Measurements from ENCODE around the gene BCKDK. TPM values are rescaled to one million over a fixed set of nuclear protein-coding genes. Genes with fewer than 3 reads are reported as not detected.

The BCKDK gene
- total and polyA plus RNA-seq, 12 donors: 27.0 to 181 (median 80.1) TPM

DNA sequence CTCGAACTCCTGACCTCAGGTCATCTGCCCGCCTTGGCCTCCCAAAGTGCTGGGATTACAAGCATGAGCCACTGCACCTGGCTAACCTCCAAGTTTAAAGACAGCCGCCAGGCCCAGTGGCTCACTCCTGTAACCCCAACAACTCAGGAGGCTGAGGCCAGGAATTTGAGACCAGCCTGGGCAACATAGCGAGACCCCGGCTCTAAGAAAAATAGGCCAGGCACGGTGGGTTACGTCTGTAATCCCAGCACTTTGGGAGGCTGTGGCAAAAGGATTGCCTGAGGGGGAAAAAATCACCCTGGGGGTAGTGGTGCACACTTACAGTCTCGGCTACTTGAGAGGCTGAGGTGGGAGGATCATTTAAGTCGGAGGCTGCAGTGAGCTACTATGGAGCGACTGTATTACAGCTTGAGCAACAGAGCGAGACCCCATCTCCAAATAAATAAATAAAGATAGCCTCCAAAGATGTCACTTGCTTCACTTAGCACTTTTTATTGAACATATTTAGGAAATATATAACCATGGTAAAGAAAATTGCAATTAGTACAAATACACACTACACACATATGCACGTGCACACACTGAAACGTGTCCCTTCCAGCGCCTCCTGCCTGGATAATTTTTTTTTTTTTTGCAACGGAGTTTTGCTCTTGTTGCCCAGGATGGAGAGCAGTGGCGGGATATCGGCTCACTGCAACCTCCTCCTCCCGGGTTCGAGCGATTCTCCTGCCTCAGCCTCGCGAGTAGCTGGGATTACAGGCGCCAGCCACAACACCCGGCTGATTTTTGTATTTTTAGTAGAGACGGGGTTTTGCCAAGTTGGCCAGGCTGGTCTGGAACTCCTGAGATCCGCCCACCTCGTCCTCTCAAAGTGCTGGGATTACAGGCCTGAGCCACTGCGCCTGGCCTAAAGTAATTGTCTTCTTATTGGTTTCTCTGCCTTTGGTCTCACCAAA lies 1.4 kb upstream of the BCKDK start:
- peak in 2 of 7 donors; percentile 13 to 19 for DNase-seq
- intact Hi-C loops (cut with DNase I): loop anchor here in 1 of 2 donors (5.0 kb wide), 1 partner anchor 71 kb away; no protein-coding TSS in a partner anchor
- H3K4me3 ChIP-seq: no peak overlapping the region
- H3K27me3 ChIP-seq: no peaks in the 10 kb centered on the region
- no peaks in the 10 kb centered on the region for H3K9me3 ChIP-seq (replicated peaks in 1 of 3)
- TF ChIP-seq CTCF (IDR thresholded peaks at IDR 0.05) (no peak), POLR2A (IDR thresholded peaks at IDR 0.05) (no peak)
- H3K36me3 ChIP-seq (replicated peaks in 1 of 2): peaks cover 0 to 26% of the 10 kb centered on the region in 2 donors
- peak overlapping the region in 1 of 5 donors; percentile 71 for H3K27ac ChIP-seq
- peaks cover 11 to 22% of the 10 kb centered on the region in 2 donors for H3K4me1 ChIP-seq (replicated peaks in 1 of 2)
- WGBS, 4 donors: 91 to 96% (median 93%) methylated on average over 27 to 28 of the region's 28 CpGs

GRCh38 chr16:31107465-31107867 lies 720 bp upstream of the BCKDK start:
- TF ChIP-seq POLR2A (IDR thresholded peaks at IDR 0.05): no peak
- Histone ChIP-seq H3K27me3 (no peaks in the 10 kb centered on the region), H3K9me3 (replicated peaks in 1 of 3) (no peaks in the 10 kb centered on the region), H3K36me3 (replicated peaks in 1 of 2) (peaks cover 0 to 33% of the 10 kb centered on the region in 2 donors), H3K4me1 (replicated peaks in 1 of 2) (peaks cover 17 to 28% of the 10 kb centered on the region in 2 donors), H3K27ac (peak overlapping the region in 1 of 5 donors; percentile 87), H3K4me3 (no peak overlapping the region)
- no peak for DNase-seq
- WGBS, 4 donors: 92 to 93% (median 92%) methylated on average over 6 of the region's 6 CpGs
- intact Hi-C loops (cut with DNase I): loop anchor here in 1 of 2 donors (5.0 kb wide), 1 partner anchor 70 kb away; no protein-coding TSS in a partner anchor

DNA sequence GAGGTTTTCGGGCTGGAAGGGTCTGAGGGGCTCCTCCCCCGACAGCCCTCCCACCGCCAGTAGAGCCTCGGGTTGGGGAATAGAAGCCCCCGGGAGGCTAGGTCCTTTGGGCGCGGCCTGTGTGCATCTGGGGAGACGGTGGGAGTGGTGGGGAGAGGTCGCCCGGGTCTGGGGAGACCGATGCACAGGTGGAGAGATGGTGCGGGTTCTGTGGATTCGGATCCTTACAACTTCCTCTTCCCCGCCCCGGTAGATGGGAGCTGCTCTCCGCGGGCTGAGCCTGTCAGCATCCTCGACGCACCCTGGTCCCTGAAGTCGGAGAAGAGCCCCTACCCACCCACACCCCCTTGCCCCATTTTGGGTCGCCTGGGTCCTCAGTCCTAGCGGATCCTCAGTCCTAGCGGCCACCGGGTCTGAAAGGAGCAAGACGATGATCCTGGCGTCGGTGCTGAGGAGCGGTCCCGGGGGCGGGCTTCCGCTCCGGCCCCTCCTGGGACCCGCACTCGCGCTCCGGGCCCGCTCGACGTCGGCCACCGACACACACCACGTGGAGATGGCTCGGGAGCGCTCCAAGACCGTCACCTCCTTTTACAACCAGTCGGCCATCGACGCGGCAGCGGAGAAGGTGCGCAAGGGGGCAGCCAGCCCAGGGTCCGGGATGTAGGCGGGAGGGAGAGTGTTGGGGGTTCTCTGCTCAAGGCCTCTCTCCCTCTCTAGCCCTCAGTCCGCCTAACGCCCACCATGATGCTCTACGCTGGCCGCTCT lies 790 bp downstream of the BCKDK start:
- Histone ChIP-seq H3K9me3 (replicated peaks in 1 of 3) (no peaks in the 10 kb centered on the region), H3K4me1 (replicated peaks in 1 of 2) (peaks cover 30 to 40% of the 10 kb centered on the region in 2 donors), H3K36me3 (replicated peaks in 1 of 2) (peaks cover 0 to 38% of the 10 kb centered on the region in 2 donors), H3K27ac (peak overlapping the region; percentile 64 to 87 (median 79)), H3K27me3 (no peaks in the 10 kb centered on the region), H3K4me3 (peak overlapping the region; percentile 17 to 80 (median 52))
- intact Hi-C loops (cut with DNase I): loop anchor here in 1 of 2 donors (5.0 kb wide), 1 partner anchor 68 kb away; no protein-coding TSS in a partner anchor
- TF ChIP-seq POLR2A (IDR thresholded peaks at IDR 0.05) (no peak), CTCF (IDR thresholded peaks at IDR 0.05) (no peak)
- whole genome bisulfite sequencing, 4 donors: 34 to 66% (median 49%) methylated on average over 14 to 57 of the region's 57 CpGs
- DNase-seq: peak in 1 of 7 donors; percentile 31

- Histone ChIP-seq H3K27ac (peak overlapping the region in 2 of 5 donors; percentile 25 to 86), H3K36me3 (replicated peaks in 1 of 2) (peaks cover 0 to 38% of the 10 kb centered on the region in 2 donors), H3K4me1 (replicated peaks in 1 of 2) (peaks cover 33 to 40% of the 10 kb centered on the region in 2 donors), H3K27me3 (no peaks in the 10 kb centered on the region), H3K4me3 (no peak overlapping the region), H3K9me3 (replicated peaks in 1 of 3) (no peaks in the 10 kb centered on the region)
- TF ChIP-seq CTCF (IDR thresholded peaks at IDR 0.05) (no peak), POLR2A (IDR thresholded peaks at IDR 0.05) (no peak)
- intact Hi-C loops (cut with DNase I): loop anchor here in 1 of 2 donors (5.0 kb wide), 1 partner anchor 68 kb away; no protein-coding TSS in a partner anchor
- DNase-seq: peak in 1 of 7 donors; percentile 17
- 88 to 92% (median 90%) methylated on average over 9 to 12 of the region's 12 CpGs for WGBS, 4 donors
Measured at GRCh38 chr16:31109622-31110021, 1.4 kb downstream of the BCKDK start.
